ENCODE results near the gene NTNG1.

- TF ChIP-seq REST (IDR thresholded peaks at IDR 0.05; ENCODE audit: insufficient replicate concordance, low read depth) = no peak
- TF ChIP-seq, protein P1, sequence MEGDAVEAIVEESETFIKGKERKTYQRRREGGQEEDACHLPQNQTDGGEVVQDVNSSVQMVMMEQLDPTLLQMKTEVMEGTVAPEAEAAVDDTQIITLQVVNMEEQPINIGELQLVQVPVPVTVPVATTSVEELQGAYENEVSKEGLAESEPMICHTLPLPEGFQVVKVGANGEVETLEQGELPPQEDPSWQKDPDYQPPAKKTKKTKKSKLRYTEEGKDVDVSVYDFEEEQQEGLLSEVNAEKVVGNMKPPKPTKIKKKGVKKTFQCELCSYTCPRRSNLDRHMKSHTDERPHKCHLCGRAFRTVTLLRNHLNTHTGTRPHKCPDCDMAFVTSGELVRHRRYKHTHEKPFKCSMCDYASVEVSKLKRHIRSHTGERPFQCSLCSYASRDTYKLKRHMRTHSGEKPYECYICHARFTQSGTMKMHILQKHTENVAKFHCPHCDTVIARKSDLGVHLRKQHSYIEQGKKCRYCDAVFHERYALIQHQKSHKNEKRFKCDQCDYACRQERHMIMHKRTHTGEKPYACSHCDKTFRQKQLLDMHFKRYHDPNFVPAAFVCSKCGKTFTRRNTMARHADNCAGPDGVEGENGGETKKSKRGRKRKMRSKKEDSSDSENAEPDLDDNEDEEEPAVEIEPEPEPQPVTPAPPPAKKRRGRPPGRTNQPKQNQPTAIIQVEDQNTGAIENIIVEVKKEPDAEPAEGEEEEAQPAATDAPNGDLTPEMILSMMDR (IDR thresholded peaks at IDR 0.05; ENCODE audit: insufficient read depth, low read length) = no peak
- TF ChIP-seq POLR2AphosphoS5 (IDR thresholded peaks at IDR 0.05; ENCODE audit: low read depth) = no peak
These were observed 272.7 kb downstream of the NTNG1 start for GRCh38 chr1:107413546-107413945.
